ENCODE measurements around the gene RBM33. TPM values are rescaled to one million over a fixed set of nuclear protein-coding genes. Genes with fewer than 3 reads are reported as not detected.

Gene RBM33
- total RNA-seq, 1 donor from 2014 or later: 50.5 TPM

DNA sequence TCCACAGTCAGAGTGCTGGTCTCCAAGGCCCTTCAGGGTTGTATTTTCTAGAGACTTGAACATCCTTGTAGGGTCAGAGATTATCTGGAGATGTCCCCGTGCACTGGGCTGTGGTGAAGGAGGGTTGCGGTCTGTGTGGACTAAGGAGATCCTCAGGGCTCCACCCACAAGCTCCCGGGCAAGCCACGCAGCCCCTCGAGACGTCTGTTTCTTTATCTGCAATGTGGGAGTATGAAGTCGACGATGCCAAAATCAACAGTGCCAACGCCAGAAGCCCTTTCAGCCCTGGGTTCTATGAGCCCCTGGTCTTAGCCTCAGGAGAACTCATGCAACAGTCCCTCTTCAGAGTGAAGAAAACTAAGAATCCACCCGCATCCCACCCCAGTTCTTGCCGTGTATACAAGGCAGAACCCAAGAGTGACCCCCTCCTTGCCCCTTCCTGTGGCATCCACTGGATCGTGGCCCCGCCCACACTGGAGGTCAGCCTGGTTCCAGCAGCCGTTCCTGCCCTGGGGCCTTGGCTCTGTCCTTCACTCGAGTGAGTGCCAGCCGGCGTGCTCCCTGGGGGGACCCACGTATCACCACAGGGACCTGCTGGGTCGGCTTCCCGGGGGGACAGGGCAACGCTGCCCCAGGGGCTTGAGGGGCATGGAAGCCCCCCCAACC, 173.8 kb downstream of the RBM33 start:
- H3K27ac Mint-ChIP-seq (ENCODE audit: unreplicated experiment): no peak overlapping the region
- H3K9me3 Mint-ChIP-seq (ENCODE audit: unreplicated experiment): peaks cover 3% of the 10 kb centered on the region
- Histone ChIP-seq H3K9me3 (ENCODE audit: insufficient read depth, low read depth, low read length) (peaks cover 3% of the 10 kb centered on the region), H4K20me1 (ENCODE audit: insufficient read depth, low read length) (no peaks in the 10 kb centered on the region), H3K79me2 (ENCODE audit: insufficient read depth, low read length) (no peaks in the 10 kb centered on the region), H3K4me1 (ENCODE audit: insufficient read depth, low read length) (peaks cover 3% of the 10 kb centered on the region), H3K36me3 (ENCODE audit: insufficient read depth, low read length) (no peaks in the 10 kb centered on the region), H3K4me3 (ENCODE audit: insufficient read depth, low read depth, low read length) (no peak overlapping the region), H2AFZ (ENCODE audit: low read depth, low read length) (no peak overlapping the region), H3K27ac (ENCODE audit: low read depth, low read length) (no peak overlapping the region), H3K27me3 (ENCODE audit: insufficient read depth, low read length) (peaks cover 21% of the 10 kb centered on the region), H3K4me2 (ENCODE audit: low read length) (no peak overlapping the region), H3K9ac (ENCODE audit: low read length) (no peak overlapping the region)
- H3K4me3 Mint-ChIP-seq (ENCODE audit: unreplicated experiment): no peak overlapping the region
- DNase-seq (ENCODE audit: low read depth) (no peak), FAIRE-seq (no peak)
- H3K4me1 Mint-ChIP-seq (ENCODE audit: low read depth, unreplicated experiment): no peaks in the 10 kb centered on the region
- H3K36me3 Mint-ChIP-seq (ENCODE audit: low read depth, unreplicated experiment): peaks cover 3% of the 10 kb centered on the region
- H3K27me3 Mint-ChIP-seq (ENCODE audit: low read depth, unreplicated experiment): peaks cover 58% of the 10 kb centered on the region
- TF ChIP-seq CTCF (IDR thresholded peaks at IDR 0.05; ENCODE audit: insufficient read depth, low read depth, low read length) (no peak), EZH2 (IDR thresholded peaks at IDR 0.05; ENCODE audit: insufficient read depth, low read length) (no peak)

DNA sequence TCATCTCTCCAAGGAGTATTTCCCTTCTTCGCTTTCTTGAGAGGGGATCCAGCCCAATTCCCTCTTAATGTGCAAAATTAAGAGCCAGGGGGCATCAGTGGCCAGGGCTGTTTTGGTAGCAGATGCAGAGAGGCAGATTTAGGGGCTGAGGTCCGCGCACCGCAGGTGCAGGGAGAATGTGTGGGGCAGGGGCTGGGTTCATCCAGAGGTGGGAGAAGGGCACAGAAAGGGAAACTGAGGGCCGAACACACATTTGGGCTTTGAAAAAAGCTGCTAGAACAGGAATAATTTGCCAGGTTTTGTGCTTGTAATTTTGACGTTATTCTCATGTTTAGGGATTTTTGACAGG, 174.3 kb downstream of the RBM33 start:
- no peaks in the 10 kb centered on the region for H3K4me1 Mint-ChIP-seq (ENCODE audit: low read depth, unreplicated experiment)
- TF ChIP-seq EZH2 (IDR thresholded peaks at IDR 0.05; ENCODE audit: insufficient read depth, low read length) (no peak), CTCF (IDR thresholded peaks at IDR 0.05; ENCODE audit: insufficient read depth, low read depth, low read length) (no peak)
- Histone ChIP-seq H4K20me1 (ENCODE audit: insufficient read depth, low read length) (no peaks in the 10 kb centered on the region), H3K4me3 (ENCODE audit: insufficient read depth, low read depth, low read length) (no peak overlapping the region), H3K9ac (ENCODE audit: low read length) (no peak overlapping the region), H3K4me1 (ENCODE audit: insufficient read depth, low read length) (peaks cover 3% of the 10 kb centered on the region), H3K36me3 (ENCODE audit: insufficient read depth, low read length) (no peaks in the 10 kb centered on the region), H2AFZ (ENCODE audit: low read depth, low read length) (no peak overlapping the region), H3K4me2 (ENCODE audit: low read length) (no peak overlapping the region), H3K9me3 (ENCODE audit: insufficient read depth, low read depth, low read length) (peaks cover 3% of the 10 kb centered on the region), H3K79me2 (ENCODE audit: insufficient read depth, low read length) (no peaks in the 10 kb centered on the region), H3K27ac (ENCODE audit: low read depth, low read length) (no peak overlapping the region), H3K27me3 (ENCODE audit: insufficient read depth, low read length) (peaks cover 16% of the 10 kb centered on the region)
- peaks cover 54% of the 10 kb centered on the region for H3K27me3 Mint-ChIP-seq (ENCODE audit: low read depth, unreplicated experiment)
- DNase-seq (ENCODE audit: low read depth) (no peak), FAIRE-seq (no peak)
- no peak overlapping the region for H3K4me3 Mint-ChIP-seq (ENCODE audit: unreplicated experiment)
- peaks cover 3% of the 10 kb centered on the region for H3K36me3 Mint-ChIP-seq (ENCODE audit: low read depth, unreplicated experiment)
- peaks cover 3% of the 10 kb centered on the region for H3K9me3 Mint-ChIP-seq (ENCODE audit: unreplicated experiment)
- no peak overlapping the region for H3K27ac Mint-ChIP-seq (ENCODE audit: unreplicated experiment)

GRCh38 chr7:155819186-155819585, 174.7 kb downstream of the RBM33 start:
- H3K27ac ChIP-seq (ENCODE audit: low read depth, low read length): no peak overlapping the region
- H4K20me1 ChIP-seq (ENCODE audit: insufficient read depth, low read length): no peaks in the 10 kb centered on the region
- Mint-ChIP-seq H3K27me3 (ENCODE audit: low read depth, unreplicated experiment) (peaks cover 50% of the 10 kb centered on the region), H3K27ac (ENCODE audit: unreplicated experiment) (no peak overlapping the region), H3K4me1 (ENCODE audit: low read depth, unreplicated experiment) (no peaks in the 10 kb centered on the region), H3K9me3 (ENCODE audit: unreplicated experiment) (peaks cover 3% of the 10 kb centered on the region), H3K36me3 (ENCODE audit: low read depth, unreplicated experiment) (peaks cover 3% of the 10 kb centered on the region), H3K4me3 (ENCODE audit: unreplicated experiment) (no peak overlapping the region)
- no peaks in the 10 kb centered on the region for H3K36me3 ChIP-seq (ENCODE audit: insufficient read depth, low read length)
- H3K9ac ChIP-seq (ENCODE audit: low read length): no peak overlapping the region
- H3K4me3 ChIP-seq (ENCODE audit: insufficient read depth, low read depth, low read length): no peak overlapping the region
- H3K4me1 ChIP-seq (ENCODE audit: insufficient read depth, low read length): peaks cover 3% of the 10 kb centered on the region
- FAIRE-seq (no peak), DNase-seq (ENCODE audit: low read depth) (no peak)
- peaks cover 3% of the 10 kb centered on the region for H3K9me3 ChIP-seq (ENCODE audit: insufficient read depth, low read depth, low read length)
- H3K27me3 ChIP-seq (ENCODE audit: insufficient read depth, low read length): peaks cover 13% of the 10 kb centered on the region
- H2AFZ ChIP-seq (ENCODE audit: low read depth, low read length): no peak overlapping the region
- no peaks in the 10 kb centered on the region for H3K79me2 ChIP-seq (ENCODE audit: insufficient read depth, low read length)
- no peak overlapping the region for H3K4me2 ChIP-seq (ENCODE audit: low read length)
- TF ChIP-seq CTCF (IDR thresholded peaks at IDR 0.05; ENCODE audit: insufficient read depth, low read depth, low read length) (no peak), EZH2 (IDR thresholded peaks at IDR 0.05; ENCODE audit: insufficient read depth, low read length) (no peak)
